Bronchial epithelial cell (primary cell): ENCODE measurements around the gene HLA-DRB5. TPM values are rescaled to one million over a fixed set of nuclear protein-coding genes. Genes with fewer than 3 reads are reported as not detected.
"Not testable (repeated sequence)": the region's sequence is repeated elsewhere in the genome, so short reads cannot be mapped to it uniquely, and the experiment has no call there.

Experiments used
- DNase-seq: peaks from one replicate; pipeline ENCODE4 v3.0.0-alpha.2; 2010; ENCODE audit warnings: low read depth
- FAIRE-seq: peaks from 2 replicates; lab custom pipeline; 2011; peaks lifted over from hg19 to GRCh38; lab: Jason Lieb, UNC
- H3K27me3 ChIP-seq: 2 replicates; pipeline ENCODE4 v1.5.1; 2011; ENCODE audit warnings: low read length; ENCODE audit not compliant: control insufficient read depth, insufficient read depth
- H3K36me3 ChIP-seq: 2 replicates; pipeline ENCODE4 v1.5.1; 2011; ENCODE audit warnings: low read length; ENCODE audit not compliant: control insufficient read depth, insufficient read depth
- H3K4me3 ChIP-seq: 2 replicates; pipeline ENCODE4 v1.5.1; 2011; ENCODE audit warnings: mild to moderate bottlenecking, low read depth, low read length, control low read depth
- total RNA-seq: library from RNA; depleted of rRNA; stranded (reverse); fragments of >200 nt; gene quantifications from 2 replicates; pipeline ENCODE4 v1.2.1, GENCODE V29; 2014
- TF ChIP-seq, protein P1 (sequence below): IDR thresholded peaks from 2 replicates; pipeline ENCODE4 v1.5.1; 2011; ENCODE audit warnings: mild to moderate bottlenecking, moderate library complexity, low read length, control low read depth, inconsistent platforms; ENCODE audit not compliant: insufficient read depth, severe bottlenecking

The HLA-DRB5 gene
- not detected in 2 replicates for total RNA-seq

DNA sequence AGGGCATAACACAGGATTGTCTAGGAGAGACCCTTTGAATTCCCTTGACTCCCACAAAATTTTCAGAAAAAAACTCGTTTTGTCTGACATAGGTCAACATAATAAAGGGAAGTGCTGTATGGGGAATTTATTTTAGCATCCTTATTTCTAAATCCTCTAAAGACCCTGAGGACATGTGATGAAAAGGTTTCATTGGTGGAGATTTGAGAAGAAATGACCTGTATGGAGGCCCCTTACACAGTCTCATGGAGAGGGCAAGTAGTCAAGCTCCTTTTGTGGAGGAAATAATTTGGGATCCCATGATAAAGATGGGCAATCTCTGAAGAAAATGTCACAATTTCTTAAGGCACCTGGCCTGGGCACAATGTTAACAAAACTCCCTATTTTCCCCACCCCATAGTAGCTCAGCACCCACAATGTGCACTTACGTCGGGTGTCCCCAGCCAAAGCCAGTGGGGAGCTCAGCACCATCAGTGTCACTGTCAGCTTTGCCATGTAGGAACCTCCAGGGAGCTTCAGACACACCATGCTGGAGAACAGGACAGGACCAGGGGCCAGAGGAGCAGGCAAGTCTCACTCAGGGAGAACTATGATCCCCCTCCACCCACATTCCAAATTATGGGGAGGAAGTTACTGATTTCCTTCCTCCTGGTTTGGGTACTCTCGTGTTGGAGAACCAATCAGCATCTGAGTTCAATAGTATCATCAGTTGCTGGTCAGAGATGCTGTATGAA, at the start of gene HLA-DRB5:
Gene HLA-DRB5 (minus strand): TSS at position 591 of the 734 bp plus-strand sequence. CDS start 63 bp downstream, at position 528.
- TF ChIP-seq, protein P1, sequence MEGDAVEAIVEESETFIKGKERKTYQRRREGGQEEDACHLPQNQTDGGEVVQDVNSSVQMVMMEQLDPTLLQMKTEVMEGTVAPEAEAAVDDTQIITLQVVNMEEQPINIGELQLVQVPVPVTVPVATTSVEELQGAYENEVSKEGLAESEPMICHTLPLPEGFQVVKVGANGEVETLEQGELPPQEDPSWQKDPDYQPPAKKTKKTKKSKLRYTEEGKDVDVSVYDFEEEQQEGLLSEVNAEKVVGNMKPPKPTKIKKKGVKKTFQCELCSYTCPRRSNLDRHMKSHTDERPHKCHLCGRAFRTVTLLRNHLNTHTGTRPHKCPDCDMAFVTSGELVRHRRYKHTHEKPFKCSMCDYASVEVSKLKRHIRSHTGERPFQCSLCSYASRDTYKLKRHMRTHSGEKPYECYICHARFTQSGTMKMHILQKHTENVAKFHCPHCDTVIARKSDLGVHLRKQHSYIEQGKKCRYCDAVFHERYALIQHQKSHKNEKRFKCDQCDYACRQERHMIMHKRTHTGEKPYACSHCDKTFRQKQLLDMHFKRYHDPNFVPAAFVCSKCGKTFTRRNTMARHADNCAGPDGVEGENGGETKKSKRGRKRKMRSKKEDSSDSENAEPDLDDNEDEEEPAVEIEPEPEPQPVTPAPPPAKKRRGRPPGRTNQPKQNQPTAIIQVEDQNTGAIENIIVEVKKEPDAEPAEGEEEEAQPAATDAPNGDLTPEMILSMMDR: no peak
- Histone ChIP-seq H3K4me3 (no peak within 1 kb of the TSS), H3K27me3 (no peaks in the 10 kb centered on the region), H3K36me3 (no peaks in the 10 kb centered on the region)
- DNase-seq (peak; percentile 26), FAIRE-seq (no peak)

DNA sequence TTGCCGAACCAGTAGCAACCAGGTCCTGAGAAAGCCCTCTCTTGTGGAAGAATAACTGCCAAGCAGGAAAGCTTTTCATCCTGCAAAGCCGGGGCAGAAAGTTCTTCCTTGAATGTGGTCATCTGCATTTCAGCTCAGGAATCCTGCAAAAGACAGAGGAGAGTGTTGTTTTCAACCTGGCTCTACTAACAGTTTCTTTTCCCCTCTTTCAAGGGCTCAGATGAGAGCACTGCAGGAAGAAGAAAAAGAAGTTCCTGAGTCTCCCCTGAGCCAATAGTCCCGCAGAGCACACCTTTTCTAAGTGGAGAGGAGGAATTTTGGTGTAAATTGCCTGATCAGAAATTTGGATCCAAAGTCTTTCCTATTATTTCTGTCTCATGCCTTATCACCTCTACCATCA, 48.9 kb upstream of the HLA-DRB5 start:
- Histone ChIP-seq H3K4me3 (no peak overlapping the region), H3K27me3 (peaks cover 2% of the 10 kb centered on the region), H3K36me3 (no peaks in the 10 kb centered on the region)
- TF ChIP-seq, protein P1: no peak
- FAIRE-seq: no peak
- DNase-seq: no peak

DNA sequence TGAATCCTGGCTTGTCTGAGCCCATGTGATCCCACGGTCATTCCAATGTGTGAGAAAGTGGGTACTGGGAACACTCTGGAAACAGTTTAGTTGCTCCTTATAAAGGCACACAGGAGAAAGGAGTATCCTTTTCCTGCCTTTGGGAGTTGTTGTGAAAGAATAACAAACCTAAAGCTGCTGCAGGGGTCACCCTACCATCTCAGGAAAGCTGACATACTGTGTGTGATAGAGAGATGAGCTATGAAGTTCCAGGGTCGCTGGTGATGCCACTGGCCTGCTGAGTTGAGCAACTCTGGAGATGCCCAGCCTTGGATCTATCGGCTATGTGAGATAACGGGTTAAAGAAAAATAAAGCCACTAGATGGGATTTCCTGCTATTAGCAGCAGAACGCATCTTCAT, 47.4 kb upstream of the HLA-DRB5 start:
- not testable (repeated sequence) for DNase-seq, H3K27me3 ChIP-seq, H3K4me3 ChIP-seq, H3K36me3 ChIP-seq
- FAIRE-seq: peak; percentile 83

DNA sequence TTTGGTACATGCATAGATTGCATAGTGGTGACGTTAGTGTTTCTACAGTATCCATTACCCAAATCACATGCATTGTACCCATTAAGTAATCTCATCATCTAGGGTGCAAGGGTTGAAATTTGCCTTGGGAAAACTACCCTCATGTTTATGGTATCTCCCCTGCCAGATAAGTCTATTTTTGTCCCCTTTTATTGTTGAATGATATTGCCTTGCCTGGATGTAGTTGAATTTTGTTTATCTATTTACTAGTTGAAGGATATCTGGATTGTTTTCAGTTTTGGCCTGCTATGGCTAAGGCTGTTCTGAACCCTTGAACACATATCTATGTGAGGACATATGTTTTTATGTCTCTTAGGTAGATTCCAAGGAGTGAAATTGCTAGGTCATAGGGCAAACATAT, 46.2 kb upstream of the HLA-DRB5 start:
- Histone ChIP-seq H3K4me3 (no peak overlapping the region), H3K36me3 (no peaks in the 10 kb centered on the region), H3K27me3 (no peaks in the 10 kb centered on the region)
- DNase-seq (no peak), FAIRE-seq (no peak)
- TF ChIP-seq, protein P1: no peak

DNA sequence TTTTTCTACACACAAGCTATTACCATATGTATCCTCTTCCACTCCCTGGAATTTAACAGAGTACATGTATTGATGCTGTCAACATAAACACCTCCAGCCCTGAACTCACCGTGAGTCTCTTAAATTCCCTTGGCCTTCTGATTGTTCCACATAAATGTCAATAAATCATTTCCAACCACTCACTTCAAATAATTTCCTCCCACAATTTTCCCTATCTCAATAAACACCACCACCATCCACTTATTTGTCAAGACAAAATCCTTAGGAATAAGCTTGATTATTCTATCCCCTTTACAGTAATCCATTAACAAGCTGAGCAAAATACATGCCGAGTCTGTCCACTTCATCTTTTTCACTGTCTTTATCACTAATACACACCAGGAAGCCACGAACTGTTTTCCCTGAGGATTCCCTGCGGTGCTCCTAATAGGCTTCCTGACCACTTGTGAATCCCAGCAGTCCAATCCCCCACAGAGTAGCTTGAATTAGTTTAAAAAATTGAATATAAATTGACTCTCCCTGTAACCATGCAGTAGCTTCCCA, 40.3 kb upstream of the HLA-DRB5 start:
- Histone ChIP-seq H3K27me3 (no peaks in the 10 kb centered on the region), H3K36me3 (no peaks in the 10 kb centered on the region), H3K4me3 (no peak overlapping the region)
- FAIRE-seq: no peak
- TF ChIP-seq, protein P1: no peak
- DNase-seq: no peak

DNA sequence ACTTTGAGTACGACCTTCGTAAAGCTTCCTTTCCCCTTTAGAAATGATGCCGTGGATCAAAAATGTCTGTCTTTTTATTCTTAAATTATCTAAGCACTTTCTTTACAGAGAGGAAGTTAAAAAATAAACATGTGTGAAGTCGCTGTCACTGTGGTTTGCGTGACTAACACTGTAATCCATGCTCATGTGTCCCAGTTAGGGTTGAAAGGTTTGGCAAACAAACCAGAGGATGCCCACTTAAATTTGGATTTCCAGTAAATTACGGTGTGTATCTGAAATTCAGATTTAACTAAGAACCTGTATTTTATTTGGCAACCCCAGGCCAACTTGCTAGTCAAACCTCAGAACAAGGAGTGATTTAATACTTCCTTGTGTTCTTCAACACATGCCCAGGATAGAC, 38.5 kb upstream of the HLA-DRB5 start:
- no peak overlapping the region for H3K4me3 ChIP-seq
- H3K36me3 ChIP-seq: no peaks in the 10 kb centered on the region
- H3K27me3 ChIP-seq: no peaks in the 10 kb centered on the region
- FAIRE-seq: no peak
- TF ChIP-seq, protein P1: no peak
- no peak for DNase-seq
